GM13977 (cell line): ENCODE measurements around the gene TIMM29.

Experiments used
- DNase-seq: peaks from one replicate; pipeline ENCODE4 v3.0.0; 2012; ENCODE audit warnings: low spot score
- CTCF ChIP-seq: IDR thresholded peaks from 2 replicates; pipeline ENCODE4 v1.5.1; 2012; ENCODE audit warnings: mild to moderate bottlenecking, control low read depth; ENCODE audit not compliant: insufficient read depth; ENCODE audit errors: extremely low read depth, missing control alignments
- in situ Hi-C: fragments of 300-500 bp; cut with MboI; formaldehyde crosslinking; loops from one replicate; pipeline ENCODE4 v1.12.0; 2022; ENCODE audit warnings: low sequenced_read_pairs, low pct_unique_long_range_greater_than_20kb, mixed read lengths, inconsistent platforms; ENCODE audit not compliant: unreplicated experiment

Gene TIMM29

GRCh38 chr19:10922638-10923014 is 6.0 kb upstream of the TIMM29 start:
- TF ChIP-seq CTCF: no peak
- in situ Hi-C loops: no loop called here
- no peak for DNase-seq

- no peak for TF ChIP-seq CTCF
- no peak for DNase-seq
- in situ Hi-C loops: no loop called here
These were observed 5.1 kb upstream of the TIMM29 start for GRCh38 chr19:10923260-10924112.

GRCh38 chr19:10924597-10924996 is 4.0 kb upstream of the TIMM29 start:
- in situ Hi-C loops: no loop called here
- DNase-seq: no peak
- no peak for TF ChIP-seq CTCF

- no peak for TF ChIP-seq CTCF
- DNase-seq: no peak
- in situ Hi-C loops: no loop called here
These were observed 665 bp upstream of the TIMM29 start for GRCh38 chr19:10927730-10928562.

- in situ Hi-C loops: no loop called here
- no peak for TF ChIP-seq CTCF
- no peak for DNase-seq
These were observed 787 bp downstream of the TIMM29 start for GRCh38 chr19:10929402-10929794.

GRCh38 chr19:10935371-10936059 is 6.9 kb downstream of the TIMM29 start:
- in situ Hi-C loops: no loop called here
- no peak for TF ChIP-seq CTCF
- DNase-seq: no peak
